Endothelial cell of umbilical vein (primary cell): ENCODE measurements around the gene MAPK8IP2.

Experiments
- MAX ChIP-seq: IDR thresholded peaks from 2 replicates; pipeline ENCODE4 v1.6.1; 2011; ENCODE audit not compliant: insufficient read depth, insufficient read length
- POLR2AphosphoS5 ChIP-seq: IDR thresholded peaks from 2 replicates; pipeline ENCODE4 v1.6.1; 2012; ENCODE audit warnings: low read depth, mild to moderate bottlenecking, control low read depth, low read length, moderate library complexity; ENCODE audit not compliant: insufficient read depth

DNA sequence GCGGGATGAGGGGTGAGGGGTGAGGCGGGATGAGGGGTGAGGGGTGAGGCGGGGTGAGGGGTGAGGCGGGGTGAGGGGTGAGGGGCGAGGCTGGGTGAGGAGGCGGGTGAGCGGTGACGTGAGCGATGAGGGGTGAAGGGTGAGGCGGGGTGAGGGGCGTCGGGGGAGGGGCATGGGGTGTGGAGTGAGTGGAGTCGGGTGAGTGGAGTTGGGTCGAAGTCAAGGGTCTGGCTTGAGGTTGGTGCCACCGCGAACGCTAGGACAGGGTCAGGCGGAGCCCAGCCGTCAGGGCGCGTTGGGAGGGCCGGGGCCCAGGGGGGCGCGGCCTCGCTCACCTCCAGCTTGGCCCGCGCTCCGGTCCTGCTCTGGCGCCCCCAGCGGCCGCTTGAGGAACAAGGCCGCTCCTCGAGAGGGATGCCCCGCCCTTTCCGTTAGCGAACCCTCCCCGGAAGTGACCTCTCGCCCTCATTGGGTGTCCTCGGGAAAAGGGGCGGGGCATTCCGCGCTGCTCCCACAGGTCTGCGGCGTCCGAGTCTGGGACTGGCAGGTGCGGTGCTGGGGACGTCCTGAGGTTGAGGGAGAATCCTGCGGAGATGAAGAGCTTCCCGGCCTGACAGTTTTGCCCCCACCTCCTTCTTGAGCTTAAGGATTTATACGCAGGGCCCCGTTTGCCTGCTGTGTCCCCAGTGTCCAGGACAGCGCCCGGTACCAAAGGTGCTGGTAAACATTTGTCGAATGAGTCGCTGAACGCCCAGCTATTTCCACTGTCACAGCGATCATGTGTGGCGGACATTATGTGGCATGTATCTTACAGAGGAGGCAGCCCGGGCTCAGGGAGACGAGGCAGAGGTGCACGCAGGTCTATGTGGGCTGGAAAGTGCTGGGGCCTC is 37.8 kb upstream of the MAPK8IP2 start, which contains the start of gene SYCE3:
- TF ChIP-seq MAX = no peak
- no peak for TF ChIP-seq POLR2AphosphoS5
